Islet precursor cell (in vitro differentiated cells): ENCODE results near the gene LMCD1.

Experiments
- DNase-seq: peaks from one replicate; pipeline ENCODE4 v3.0.0-alpha.2; 2018

The LMCD1 gene, protein sequence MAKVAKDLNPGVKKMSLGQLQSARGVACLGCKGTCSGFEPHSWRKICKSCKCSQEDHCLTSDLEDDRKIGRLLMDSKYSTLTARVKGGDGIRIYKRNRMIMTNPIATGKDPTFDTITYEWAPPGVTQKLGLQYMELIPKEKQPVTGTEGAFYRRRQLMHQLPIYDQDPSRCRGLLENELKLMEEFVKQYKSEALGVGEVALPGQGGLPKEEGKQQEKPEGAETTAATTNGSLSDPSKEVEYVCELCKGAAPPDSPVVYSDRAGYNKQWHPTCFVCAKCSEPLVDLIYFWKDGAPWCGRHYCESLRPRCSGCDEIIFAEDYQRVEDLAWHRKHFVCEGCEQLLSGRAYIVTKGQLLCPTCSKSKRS

GRCh38 chr3:8501371-8502131, at the start of gene LMCD1:
LMCD1 (plus strand) TSS chr3:8501823; CDS start chr3:8501939, 116 bp downstream.
- DNase-seq: peak; percentile 99

- DNase-seq: no peak
These were observed 49.5 kb upstream of the LMCD1 start for GRCh38 chr3:8452112-8452511.

DNA sequence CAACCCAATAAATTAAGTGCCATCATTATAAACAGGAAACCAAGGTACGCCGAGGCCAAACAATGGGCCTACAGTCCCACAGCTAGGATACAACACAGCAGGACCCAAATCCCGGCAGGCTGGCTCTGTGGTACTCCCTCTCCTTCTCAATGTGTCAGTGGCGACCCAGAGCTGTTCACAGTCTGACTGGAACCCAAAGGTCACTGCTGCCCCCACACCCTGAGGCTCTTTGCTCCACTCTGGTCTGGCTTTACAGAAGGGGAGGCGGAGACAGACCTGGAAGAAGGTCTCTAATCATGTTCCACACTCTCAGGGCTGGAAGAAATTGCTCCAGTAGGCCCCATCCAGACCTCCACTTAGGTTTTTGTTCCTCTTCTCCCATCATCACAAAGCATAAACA, 48.5 kb upstream of the LMCD1 start:
- no peak for DNase-seq

- no peak for DNase-seq
These were observed 45.9 kb upstream of the LMCD1 start for GRCh38 chr3:8455526-8456411.

- DNase-seq: no peak
These were observed 45.2 kb upstream of the LMCD1 start for GRCh38 chr3:8456412-8456811.

GRCh38 chr3:8457039-8457438, 44.6 kb upstream of the LMCD1 start:
- DNase-seq: no peak

- no peak for DNase-seq
These were observed 43.4 kb upstream of the LMCD1 start for GRCh38 chr3:8458238-8458661.

DNA sequence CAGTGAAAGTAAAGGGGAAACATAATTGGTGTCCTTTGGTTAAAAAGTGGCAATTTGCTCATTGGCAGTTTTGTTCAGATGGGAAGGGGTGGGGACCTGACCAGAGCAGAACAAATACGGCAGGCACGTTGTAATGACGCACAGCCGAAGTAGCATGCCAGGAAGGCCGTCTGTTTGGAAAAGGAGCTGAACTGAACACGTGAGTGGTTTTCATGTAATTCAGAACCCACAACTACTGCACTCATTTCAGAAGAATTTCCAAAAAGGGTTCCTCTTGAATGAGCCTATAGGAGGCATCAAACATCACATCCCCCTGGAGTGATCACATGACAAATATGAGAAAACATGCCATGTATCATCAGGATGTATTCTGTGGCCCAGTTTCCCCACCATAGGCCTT, 42.9 kb upstream of the LMCD1 start:
- DNase-seq: no peak

DNA sequence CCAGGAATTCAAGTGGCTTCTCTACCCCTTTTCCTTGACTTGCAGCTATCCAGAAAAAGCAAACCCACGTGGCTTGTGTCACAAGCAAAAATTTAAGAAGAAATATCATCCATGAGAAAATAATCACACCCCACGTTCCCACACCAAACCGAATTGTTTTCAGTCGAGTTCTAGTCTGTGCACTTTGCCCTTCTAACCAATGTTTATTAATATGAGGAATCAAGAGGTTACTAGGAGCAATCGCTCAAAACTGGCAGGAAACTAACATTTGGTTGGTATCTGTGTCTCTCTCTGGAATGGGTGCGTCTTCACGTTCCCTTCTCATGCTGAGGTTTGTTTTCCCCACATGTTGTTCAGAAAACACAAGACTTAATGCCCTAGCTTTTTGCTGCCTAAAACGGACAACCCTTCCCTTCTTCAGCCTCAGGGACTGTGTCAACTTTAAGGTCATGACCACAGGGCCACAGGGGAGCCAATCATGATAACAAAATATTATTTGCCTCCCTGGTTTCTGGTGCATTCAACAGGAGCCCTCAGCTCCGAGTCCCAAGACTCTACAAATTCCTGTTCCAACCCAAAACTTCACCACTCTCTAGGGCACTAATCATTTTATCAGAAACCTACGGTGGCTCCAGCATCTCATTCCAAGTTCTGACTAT, 41.4 kb upstream of the LMCD1 start:
- DNase-seq: no peak

GRCh38 chr3:8460815-8461456, 40.7 kb upstream of the LMCD1 start:
- DNase-seq: no peak

- DNase-seq: no peak
These were observed 37.0 kb upstream of the LMCD1 start for GRCh38 chr3:8464668-8465067.

- no peak for DNase-seq
These were observed 35.1 kb upstream of the LMCD1 start for GRCh38 chr3:8466526-8466925.

DNA sequence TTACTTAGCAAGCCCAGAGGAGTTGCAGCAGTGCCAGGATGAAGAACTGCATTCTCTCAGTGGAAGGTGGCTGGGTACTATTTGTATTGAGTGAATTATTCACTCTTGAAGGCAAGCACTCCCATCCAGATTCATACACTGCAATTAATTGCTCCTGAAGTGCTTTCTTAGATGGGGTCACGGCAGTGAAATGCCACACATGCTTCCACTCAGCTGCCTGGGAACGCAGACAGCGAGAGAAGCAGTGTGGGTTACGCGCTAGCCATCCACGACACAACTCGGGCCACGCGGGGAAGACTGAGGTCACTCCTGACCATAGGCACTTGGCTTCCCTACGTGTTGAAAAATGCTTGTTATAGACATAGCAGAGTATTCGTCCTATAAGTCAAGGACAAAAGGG, 30.8 kb upstream of the LMCD1 start:
- DNase-seq: no peak

GRCh38 chr3:8472549-8472948, 29.1 kb upstream of the LMCD1 start:
- no peak for DNase-seq

DNA sequence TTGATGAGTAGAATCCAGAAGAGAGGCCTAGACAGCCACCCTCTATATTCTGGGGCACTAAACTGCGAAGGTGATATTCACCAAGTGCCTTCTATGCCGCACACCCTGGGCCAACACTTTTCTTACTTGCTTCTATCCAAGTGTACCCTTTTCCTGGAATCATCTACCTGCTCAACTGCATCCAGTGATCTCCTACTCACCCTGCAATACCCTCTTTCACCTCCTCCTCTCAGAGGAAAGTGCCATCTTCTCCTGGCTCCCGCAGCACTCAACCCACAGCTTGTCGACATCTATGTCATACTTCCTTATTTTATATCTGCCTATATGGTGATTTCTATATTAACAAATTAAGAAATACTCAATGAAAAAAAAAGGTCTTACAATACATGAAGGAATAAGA, 28.6 kb upstream of the LMCD1 start:
- DNase-seq: no peak

DNA sequence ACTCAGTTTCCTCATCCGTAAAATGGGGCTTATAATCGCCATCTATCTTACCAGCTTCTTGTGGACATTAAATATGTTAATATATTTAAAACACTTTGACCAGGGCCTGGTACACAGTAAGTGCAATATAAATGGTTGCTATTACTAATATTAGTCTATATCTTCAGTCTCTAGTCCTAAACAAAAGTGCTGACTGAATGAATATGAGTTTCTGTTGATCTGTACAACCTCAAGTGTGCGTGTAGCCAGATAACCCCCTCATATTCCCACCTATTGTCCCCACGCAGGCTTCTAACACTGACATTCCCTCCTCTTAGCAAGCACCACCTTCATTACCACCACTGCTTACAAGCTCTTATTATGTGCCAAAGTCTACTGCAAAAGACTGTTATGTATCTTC, 27.6 kb upstream of the LMCD1 start:
- DNase-seq: no peak

GRCh38 chr3:8474991-8475390, 26.6 kb upstream of the LMCD1 start:
- DNase-seq: no peak

DNA sequence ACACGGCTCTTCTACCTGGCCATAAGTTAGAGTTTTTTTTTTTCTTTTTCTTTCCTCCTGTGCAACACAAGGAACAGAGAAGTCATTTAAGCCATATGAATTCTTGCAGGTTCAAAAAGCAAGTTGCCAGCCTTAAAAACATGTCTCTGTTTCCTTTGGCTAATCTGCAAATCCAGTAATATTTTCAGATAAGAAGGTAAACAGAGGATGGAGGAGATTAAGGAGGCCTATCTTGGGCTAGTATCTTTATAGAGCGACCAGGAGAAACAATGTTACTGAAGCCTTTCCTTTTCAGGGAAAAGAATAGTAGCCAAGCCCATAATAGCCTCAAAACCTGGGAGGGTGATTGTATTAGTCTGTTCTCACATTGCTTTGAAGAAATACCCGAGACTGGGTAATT, 20.9 kb upstream of the LMCD1 start:
- no peak for DNase-seq

DNA sequence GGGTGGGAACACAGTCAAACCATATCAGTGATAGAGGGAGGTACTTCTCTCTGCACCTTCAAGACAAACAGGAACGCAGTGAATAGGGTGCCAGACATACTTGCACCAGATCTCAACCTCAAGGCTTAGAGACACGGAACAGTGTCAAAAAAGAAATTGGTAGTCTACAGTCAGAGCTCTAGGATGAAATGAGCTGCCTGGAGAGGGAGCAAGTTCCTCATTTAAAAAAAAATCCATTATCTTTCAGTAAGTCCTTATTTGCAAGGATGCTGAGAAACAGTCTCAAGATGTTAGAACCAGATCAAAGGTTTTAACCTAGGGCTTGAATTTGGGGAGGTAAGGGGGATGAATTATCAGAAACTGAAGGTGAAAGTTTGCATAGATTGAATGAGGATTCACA, 20.2 kb upstream of the LMCD1 start:
- DNase-seq: no peak

GRCh38 chr3:8482263-8482662, 19.4 kb upstream of the LMCD1 start:
- DNase-seq: no peak

DNA sequence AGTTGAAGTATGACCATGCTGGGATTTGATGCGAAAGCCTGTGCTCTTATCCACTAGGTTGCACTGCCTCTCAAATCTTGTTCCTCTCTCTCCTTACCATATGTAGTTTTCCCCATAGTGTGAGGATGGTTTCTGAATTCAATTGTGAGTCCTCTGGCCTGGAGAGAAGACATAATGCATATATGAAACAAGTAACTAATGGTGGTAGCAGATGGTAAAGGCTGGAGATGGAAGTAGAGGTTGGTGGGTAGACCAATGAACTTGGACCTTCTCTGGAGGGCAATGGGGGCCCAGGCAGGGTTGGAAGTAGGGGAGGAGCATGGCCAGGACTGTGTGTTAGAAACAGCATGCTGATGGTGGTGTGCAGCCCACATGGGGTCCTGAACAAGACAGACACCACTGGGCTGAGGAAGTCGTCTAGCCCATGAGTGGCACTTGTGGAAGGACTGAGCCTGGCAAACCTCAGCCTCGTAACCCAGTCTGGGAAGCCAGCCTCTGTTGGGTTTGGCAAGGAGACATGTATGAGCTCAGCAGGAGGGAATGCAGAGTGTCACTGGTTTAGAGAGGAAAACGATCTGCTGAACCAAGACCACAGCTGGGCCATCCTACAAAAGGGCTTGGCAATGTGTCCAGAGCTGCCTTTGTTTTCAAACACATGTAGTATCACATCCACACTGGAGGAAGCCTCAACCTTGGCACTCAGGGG, 18.5 kb upstream of the LMCD1 start:
- peak; percentile 94 for DNase-seq
